Renal cortex interstitium (tissue), 15 donors: ENCODE data around the gene CAMK2N2. TPM values are rescaled to one million over a fixed set of nuclear protein-coding genes. Genes with fewer than 3 reads are reported as not detected.

Source experiments
- DNase-seq, 11 donors: peaks; one replicate each; pipeline ENCODE4 v3.0.0-alpha.2; 2013; ENCODE audit warnings: low read depth in 9 of 11, low spot score in 4 of 11; ENCODE audit errors: extremely low read depth in 1 of 11
- long read RNA-seq, 16 experiments: transcript quantifications; one replicate each; lab custom pipeline, GENCODE V29; 2026
- polyA plus RNA-seq, 3 donors: library from polyadenylated mRNA; unstranded; fragments of 120-200 nt; gene quantifications; one replicate each; pipeline ENCODE4 v1.2.1, GENCODE V29; 2013; ENCODE audit not compliant: insufficient read length in 3 of 3

Gene CAMK2N2
- under 1 TPM in 2 of 3 donors, not detected in 1; 0.17 to 0.33 TPM for polyA plus RNA-seq
- long read RNA-seq, donor 1: 0 reads
- long read RNA-seq, donor 2, partial matches to known transcripts: 0 of 1 reads
- long read RNA-seq, donor 2, other reads (novel, unspliced or antisense): 0 of 1 reads
- long read RNA-seq, donor 3: 0 reads
- long read RNA-seq, donor 4: 0 reads
- long read RNA-seq, donor 5: 0 reads
- long read RNA-seq, donor 6: 0 reads
- long read RNA-seq, donor 7: 0 reads
- long read RNA-seq, donor 8: 0 reads
- long read RNA-seq, donor 9: 0 reads
- long read RNA-seq, donor 10, partial matches to known transcripts: 0 of 1 reads
- long read RNA-seq, donor 10, other reads (novel, unspliced or antisense): 0 of 1 reads
- long read RNA-seq, donor 11: 0 reads
- long read RNA-seq, donor 12, partial matches to known transcripts: 0 of 1 reads
- long read RNA-seq, donor 12, other reads (novel, unspliced or antisense): 0 of 1 reads
- long read RNA-seq, donor 13: 0 reads
- long read RNA-seq, donor 14: 0 reads
- long read RNA-seq, donor 15: 0 reads
- long read RNA-seq, donor 16, partial matches to known transcripts: 0 of 1 reads
- long read RNA-seq, donor 16, other reads (novel, unspliced or antisense): 0 of 1 reads

DNA sequence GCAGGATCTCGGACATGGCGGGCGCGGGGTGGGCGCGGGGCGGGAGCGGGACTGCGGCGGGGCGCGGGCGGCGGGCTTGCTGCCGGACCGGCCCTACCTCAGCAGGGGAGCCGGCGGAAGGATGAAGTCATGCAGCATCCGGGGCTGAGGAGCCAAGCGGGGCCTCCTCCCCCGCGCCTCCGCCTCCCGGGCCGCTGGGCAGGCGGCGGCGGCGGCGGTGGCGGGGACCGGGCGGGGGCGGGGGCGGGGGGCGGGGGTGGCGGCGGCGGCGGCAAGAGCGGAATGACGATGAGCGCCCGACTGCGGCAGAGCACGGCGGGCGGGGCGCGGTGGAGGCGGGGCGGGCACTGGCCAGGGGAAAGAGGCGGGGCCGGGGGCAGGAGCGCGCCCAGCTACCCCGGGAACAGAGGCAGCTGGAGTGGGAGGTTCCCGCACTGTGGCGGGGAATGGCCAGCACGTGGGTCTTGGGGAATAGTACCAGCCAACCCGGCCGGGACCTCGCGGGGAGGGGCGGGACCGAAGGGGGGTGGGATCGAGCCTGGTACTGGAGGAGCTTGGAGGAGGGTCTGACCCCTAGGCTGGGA is at the start of gene CAMK2N2:
CAMK2N2 (minus strand) TSS at position 284 of the 584 bp plus-strand sequence; CDS start at position 16, 268 bp downstream.
- no peak for DNase-seq

DNA sequence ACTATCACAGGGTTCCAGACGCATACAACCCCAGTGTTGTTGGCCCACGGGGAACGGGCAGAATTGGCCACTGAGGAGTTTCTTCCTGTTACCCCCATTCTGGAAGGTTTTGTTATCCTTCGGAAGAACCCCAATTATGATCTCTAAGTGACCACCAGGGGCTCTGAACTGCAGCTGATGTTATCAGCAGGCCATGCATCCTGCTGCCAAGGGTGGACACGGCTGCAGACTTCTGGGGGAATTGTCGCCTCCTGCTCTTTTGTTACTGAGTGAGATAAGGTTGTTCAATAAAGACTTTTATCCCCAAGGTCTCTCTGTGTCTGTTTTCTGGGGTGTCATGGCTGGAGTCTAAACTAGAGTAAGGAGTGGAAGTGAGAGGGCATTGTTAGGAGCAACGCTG is 47.4 kb upstream of the CAMK2N2 start:
- DNase-seq: no peak

DNA sequence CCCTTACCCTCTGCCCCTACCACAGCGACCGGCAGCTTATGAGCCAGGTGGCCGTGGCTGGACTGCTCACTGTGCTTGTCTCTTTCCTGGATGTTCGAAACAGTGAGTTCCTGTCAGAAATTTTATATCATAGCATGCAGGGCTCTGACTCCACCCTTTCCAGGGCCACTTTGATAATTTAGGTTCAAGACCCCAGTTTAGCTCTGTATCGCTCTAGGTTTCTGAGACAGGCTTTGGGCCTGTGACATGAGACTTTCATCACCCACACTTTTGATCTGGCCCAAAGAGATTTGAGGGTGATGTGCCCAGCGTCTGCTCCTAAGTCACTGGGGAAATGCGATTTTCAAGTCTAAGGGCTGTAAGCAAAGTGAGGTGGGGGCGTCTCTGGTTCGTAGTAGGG is 46.6 kb upstream of the CAMK2N2 start:
- DNase-seq: no peak

DNA sequence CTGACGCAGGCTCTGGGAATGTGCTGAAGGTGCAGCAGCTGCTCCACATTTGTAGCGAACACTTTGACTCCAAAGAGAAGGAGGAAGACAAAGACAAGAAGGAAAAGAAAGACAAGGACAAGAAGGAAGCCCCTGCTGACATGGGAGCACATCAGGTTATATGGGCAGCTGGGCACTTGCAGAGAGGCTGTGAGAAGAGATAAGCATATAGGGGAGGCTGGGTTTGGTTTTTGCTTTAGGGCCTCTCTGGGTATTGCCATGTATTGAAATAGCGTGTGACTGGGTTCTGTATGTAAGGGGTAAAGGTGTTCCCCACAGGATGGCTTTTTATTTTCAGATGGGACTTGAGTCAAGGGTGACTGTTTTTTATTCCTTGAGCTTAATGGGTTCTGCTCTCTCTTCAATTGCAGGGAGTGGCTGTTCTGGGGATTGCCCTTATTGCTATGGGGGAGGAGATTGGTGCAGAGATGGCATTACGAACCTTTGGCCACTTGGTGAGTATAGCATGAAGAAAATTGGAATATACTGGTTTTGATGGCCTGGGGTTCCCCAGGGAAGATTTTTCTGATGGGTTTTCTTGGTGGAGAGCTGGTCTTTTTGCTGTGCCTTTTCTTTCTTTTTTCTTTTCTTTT is 45.1 kb upstream of the CAMK2N2 start:
- no peak for DNase-seq

DNA sequence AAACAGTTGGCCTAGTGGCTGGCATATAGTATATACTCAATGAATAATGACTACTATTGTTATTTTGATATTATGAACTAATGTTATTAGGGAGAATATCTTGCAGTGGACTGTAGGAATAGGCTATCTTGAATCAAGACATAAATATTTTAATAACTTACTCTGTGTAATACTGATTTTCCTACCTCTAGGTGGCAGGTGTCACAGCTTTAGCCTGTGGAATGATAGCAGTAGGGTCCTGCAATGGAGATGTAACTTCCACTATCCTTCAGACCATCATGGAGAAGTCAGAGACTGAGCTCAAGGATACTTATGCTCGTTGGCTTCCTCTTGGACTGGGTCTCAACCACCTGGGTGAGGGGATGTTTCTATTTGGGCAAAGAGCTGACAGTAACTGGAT is 44.2 kb upstream of the CAMK2N2 start:
- DNase-seq: no peak

DNA sequence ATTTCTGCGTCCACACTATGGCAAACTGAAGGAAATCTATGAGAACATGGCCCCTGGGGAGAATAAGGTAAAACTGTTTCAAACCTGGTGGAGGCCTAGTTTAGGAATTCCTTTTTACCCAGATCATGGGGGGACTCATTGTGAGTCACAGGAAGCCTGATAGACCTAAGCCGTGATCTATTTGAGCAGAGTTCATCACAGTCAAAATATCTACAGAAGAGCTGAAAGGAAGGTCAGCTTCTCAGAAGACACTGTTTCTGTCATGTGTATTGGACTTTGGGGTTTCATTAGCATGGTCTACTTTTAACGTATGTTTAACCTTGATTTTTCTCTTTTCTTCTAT is 39.0 kb upstream of the CAMK2N2 start:
- no peak for DNase-seq

DNA sequence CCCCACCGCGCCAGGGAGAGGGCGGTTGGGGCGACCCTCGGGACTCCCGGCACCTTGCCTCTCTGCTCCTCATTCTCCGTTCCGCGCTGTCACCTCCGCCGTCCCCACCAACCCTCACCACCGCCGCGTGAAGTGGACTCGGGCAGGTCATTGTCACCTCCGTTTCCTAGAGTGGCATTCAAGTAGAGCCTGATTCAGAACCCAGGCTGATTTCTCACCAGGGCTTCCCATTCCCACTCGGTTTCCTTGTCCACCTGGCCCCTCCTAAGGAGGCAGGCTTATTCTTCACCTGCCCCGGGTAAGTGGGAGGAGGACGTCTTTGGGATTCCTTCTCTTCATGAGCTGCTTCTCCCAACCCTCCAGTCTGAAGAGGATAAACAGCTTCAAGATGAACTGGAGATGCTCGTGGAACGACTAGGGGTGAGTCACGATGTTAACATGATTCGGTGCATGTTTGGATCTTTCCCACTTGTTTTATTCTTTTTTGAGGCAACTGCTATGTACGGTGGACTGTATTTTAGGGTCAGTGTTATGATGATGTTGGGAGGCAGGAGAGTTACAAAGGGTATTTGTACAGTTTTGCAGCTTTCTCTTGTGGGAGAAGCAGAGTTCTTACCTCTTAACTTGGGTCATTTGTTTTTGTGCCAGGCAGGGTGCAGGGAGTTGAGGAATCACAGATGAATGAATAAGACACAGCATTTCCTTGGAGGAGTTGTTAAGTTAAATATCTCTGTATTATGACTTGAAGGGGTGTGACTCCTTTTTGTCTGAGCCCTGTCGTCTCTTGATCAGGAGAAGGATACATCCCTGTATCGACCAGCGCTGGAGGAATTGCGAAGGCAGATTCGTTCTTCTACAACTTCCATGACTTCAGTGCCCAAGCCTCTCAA is 38.4 kb upstream of the CAMK2N2 start:
- DNase-seq: no peak

DNA sequence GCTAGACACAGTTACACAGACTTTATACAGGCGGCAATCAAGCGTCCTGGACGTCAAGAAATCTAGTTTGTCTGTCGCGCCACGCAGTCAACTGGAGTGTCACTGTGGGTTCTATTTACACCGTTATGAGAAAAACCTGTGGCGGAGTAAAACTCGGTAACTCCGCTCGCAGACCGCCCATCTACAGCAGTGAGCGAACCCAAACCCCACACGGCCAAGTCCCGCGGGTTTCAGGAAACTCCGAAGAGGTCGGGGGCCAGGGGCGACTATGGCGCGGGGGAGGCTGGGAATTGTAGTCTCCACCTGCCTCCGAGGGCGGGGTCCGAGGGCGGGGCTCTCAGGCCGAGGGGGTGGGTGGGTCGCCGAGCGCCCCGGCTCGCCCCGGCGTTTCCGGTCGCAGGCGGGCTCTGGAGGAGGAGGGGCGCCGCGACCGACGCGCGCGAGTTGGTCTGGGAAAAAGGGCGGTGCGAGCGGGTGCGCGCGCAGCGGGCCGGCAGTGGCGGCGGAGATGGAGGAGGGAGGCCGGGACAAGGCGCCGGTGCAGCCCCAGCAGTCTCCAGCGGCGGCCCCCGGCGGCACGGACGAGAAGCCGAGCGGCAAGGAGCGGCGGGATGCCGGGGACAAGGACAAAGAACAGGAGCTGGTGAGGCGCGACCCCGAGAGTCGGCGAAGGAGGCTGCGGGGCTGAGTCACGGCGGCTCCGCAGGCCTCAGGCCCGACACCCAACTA is 37.6 kb upstream of the CAMK2N2 start, which contains the start of gene PSMD2:
PSMD2 (plus strand) TSS at position 483 of the 729 bp plus-strand sequence; CDS start at position 509, 26 bp downstream.
- DNase-seq: peak; percentile 85 to 97 (median 95)

DNA sequence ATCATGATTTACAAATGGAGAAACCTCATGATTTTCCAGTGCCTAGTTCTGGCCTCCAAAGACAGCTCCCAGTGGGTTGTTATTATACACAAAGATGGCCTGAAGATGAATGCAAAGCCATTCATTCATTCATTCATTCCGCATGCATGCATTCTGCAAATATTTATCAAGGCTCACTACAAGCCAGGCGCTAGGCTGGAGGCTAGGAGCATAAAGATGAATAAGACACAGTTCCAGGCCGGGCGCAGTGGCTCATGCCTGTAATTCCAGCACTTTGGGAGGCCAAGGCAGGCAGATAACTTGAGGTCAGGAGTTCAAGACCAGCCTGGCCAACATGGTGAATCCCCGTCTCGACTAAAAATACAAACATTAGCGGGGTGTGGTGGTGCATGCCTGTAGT is 35.3 kb upstream of the CAMK2N2 start:
- no peak for DNase-seq

DNA sequence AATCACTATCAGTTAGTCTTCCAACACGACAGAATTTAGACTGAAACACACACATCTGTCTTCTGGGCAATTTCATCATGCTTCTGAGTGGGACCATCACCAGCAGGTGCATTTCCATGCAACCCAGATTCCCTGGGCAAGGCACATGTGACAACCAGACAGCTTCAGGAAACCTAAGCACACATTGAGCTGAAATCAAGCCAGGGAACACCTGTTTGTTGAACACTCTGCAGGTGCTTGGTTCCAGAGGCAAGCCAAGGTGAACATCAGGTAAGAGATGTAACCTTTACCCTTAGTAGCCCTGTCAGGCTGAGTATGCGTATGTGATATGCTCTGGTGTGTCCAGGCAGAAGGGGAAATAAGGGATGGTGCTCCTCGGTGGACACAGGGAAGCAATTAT is 34.4 kb upstream of the CAMK2N2 start:
- no peak for DNase-seq

DNA sequence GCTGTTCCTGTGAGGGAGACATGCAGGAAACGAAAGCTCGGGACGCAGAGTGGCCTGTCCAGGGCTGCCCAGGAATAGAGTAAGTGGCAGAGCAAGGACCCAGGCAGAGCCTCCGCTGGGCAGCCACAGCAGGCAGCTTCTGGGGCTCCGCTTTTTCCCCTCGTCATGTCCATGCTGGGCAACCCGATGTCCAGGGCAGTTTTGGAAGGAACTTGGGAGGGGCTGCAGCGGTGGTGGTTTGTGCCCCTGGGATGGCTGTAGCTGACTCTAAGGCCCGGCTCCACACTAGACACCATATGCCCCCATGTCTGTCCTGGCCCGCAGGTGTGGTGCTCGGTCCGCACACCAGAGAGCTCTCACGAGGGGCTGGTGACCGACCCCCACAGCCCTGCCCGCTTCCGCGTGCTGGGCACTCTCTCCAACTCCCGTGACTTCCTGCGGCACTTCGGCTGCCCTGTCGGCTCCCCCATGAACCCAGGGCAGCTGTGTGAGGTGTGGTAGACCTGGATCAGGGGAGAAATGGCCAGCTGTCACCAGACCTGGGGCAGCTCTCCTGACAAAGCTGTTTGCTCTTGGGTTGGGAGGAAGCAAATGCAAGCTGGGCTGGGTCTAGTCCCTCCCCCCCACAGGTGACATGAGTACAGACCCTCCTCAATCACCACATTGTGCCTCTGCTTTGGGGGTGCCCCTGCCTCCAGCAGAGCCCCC is 30.5 kb upstream of the CAMK2N2 start:
- DNase-seq: no peak

DNA sequence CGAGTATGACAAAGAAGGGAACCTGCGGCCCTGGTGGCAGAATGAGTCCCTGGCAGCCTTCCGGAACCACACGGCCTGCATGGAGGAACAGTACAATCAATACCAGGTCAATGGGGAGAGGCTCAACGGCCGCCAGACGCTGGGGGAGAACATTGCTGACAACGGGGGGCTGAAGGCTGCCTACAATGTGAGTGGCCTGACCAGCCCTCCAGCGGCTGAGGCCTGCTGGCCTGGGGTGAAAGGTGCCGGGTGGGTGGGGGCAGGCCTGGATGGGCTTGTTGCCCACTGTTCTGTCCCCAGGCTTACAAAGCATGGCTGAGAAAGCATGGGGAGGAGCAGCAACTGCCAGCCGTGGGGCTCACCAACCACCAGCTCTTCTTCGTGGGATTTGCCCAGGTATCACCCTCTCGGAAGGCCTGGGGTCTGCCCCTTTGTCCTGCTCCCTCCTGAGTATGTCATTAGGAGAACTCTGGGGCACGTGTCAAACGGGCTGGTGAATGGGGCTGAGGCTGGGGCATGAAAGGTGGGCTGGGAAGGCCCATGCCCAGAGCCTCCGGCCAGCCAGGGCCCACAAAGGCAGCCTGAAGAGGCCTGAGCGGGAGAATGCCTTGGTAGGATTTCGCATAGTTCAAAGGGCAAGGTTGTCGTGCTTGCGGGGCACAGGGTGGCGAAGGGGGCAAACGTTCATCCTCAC is 29.8 kb upstream of the CAMK2N2 start:
- DNase-seq: no peak

DNA sequence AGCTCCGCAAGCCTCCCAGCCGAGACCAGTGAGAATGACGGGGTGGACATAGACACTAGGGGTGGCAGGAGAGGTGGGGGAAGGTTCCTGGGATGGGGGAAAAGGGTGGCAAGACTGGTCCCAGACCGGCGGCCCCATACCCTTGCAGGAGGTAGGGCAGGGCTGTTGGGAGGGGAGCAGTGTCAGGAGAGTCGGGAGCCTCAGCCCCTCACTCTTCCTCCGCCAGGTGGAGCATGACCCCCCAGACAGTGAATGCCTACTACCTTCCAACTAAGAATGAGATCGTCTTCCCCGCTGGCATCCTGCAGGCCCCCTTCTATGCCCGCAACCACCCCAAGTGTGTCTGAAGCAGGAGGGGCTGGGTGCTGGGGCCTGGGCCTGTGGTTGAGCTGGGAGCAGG is 29.0 kb upstream of the CAMK2N2 start:
- DNase-seq: no peak

DNA sequence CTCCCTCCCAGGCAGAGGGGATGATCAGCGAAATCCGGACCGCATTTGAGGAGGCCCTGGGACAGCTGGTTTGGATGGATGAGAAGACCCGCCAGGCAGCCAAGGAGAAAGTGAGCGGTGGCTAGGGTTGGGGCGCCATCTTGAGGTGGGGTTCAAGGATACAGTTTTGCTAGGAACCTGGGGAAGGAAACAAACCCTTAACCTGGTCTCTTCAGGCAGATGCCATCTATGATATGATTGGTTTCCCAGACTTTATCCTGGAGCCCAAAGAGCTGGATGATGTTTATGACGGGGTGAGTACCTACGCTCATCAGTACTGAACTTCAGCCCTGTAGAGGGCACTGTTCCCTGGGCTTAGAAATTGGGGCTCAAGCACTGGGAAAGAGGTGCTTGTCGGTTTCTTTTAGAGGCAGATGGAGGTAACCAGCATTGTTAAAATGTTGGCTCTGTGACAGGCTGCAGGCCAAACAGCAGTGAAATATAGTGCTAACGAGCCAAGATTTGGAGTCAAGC is 28.1 kb upstream of the CAMK2N2 start:
- no peak for DNase-seq

DNA sequence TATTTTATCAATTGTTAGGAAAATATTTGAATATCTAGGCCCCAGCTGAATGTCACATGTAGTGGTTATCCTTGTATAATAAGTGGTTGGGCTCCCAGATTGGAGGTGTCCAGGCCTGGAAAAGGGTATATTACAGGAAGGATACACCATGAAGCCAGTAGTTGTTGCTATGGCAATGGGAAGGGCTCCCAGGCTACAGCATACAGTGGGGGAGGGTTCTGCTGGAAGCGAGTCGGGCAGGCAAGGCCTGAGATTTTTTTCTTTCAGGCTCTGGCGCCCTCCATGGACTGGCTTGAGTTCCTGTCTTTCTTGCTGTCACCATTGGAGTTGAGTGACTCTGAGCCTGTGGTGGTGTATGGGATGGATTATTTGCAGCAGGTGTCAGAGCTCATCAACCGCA is 23.3 kb upstream of the CAMK2N2 start:
- peak in 4 of 11 donors; percentile 52 to 60 (median 58) for DNase-seq

DNA sequence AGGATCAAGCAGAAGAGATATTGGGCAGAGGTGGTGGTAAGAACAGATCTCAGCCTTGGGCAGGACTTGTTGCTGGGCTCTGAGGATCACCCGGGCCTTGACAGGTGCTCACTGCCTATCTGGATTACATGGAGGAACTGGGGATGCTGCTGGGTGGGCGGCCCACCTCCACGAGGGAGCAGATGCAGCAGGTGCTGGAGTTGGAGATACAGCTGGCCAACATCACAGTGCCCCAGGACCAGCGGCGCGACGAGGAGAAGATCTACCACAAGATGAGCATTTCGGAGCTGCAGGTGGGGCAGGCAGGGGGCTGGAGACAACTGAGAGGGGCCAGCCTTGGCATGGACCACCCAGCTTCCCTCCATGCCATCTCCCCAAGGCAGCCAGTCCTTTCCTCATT is 22.3 kb upstream of the CAMK2N2 start:
- no peak for DNase-seq

DNA sequence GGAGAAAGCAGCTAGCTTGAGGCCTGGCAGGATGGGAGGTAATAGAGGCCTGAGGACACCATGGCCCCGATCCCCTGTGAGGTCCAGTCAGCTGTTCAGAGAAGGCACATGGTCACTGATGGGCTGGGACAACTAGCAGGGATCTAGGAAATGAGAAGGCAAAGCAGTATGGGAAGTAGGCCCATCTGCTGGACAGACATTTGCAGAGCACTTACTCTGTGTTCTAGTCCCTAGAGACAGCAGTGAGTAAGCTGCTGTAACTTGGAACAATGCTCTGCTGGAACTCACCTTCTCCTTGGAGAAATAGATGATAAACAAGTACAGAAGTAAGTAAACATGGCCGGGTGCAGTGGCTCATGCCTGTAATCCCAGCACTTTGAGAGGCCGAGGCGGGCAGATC is 21.6 kb upstream of the CAMK2N2 start:
- no peak for DNase-seq
